ENCODE results near the gene TSEN54.

DNA sequence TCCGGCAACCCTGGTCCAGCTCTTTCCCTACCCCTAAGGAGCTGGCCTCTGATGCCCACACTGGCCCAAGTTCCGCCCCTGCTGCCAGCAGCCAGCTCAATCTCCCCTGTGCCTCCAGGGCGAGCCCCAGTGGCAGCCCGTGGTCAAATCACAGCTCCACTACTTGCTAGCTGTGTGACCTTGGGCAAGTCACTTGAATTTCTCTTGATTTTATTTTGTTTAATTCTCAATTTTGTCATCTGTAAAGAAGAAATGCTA is 11.2 kb upstream of the TSEN54 start:
- no peak for TF ChIP-seq POLR2A (IDR thresholded peaks at IDR 0.05; ENCODE audit: low read length)
- no peak for TF ChIP-seq GATA1 (IDR thresholded peaks at IDR 0.05; ENCODE audit: low read depth, low read length)

Data from erythroblast (primary cell).